ENCODE measurements around the gene LPP. TPM values are rescaled to one million over a fixed set of nuclear protein-coding genes. Genes with fewer than 3 reads are reported as not detected.

The LPP gene
- total RNA-seq, 2 experiments from 2014 or later = 49.6 to 54.3 TPM

GRCh38 chr3:188516515-188516914, 362.6 kb downstream of the LPP start:
- Mint-ChIP-seq H3K27me3 (no peaks in the 10 kb centered on the region), H3K36me3 (peaks cover 19% of the 10 kb centered on the region), H3K27ac (no peak overlapping the region), H3K4me1 (no peaks in the 10 kb centered on the region), H3K4me3 (no peak overlapping the region), H3K9me3 (peaks cover 3% of the 10 kb centered on the region)
- DNase-seq = no peak
- ATAC-seq (ENCODE audit: low read depth) = no peak
- POLR2A ChIA-PET = no interaction called here

DNA sequence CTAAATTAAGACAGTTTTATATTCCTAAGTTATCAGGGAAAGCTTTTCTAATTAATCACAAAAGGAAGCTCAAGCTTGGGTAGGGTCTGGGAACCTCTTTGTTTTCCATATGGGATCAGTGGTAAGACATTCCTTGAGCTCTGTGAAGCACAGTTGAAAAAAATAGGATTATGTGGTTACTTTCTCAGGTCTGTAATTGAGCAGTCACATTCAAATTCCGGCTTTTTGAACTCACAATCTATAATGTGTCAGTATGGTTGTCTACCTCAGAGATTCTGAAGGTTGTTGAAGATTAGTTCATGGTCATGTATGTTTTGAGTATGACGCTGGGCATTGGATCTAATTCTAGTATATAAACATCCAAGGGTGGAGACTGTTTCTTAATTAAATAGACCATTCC, 364.5 kb downstream of the LPP start:
- Mint-ChIP-seq H3K4me1 (no peaks in the 10 kb centered on the region), H3K27me3 (no peaks in the 10 kb centered on the region), H3K36me3 (peaks cover 15% of the 10 kb centered on the region), H3K27ac (no peak overlapping the region), H3K4me3 (no peak overlapping the region), H3K9me3 (peaks cover 3% of the 10 kb centered on the region)
- POLR2A ChIA-PET = no interaction called here
- ATAC-seq (ENCODE audit: low read depth) = no peak
- DNase-seq = no peak

GRCh38 chr3:188518835-188519452, 365.0 kb downstream of the LPP start:
- H3K4me3 Mint-ChIP-seq = no peak overlapping the region
- ATAC-seq (ENCODE audit: low read depth) = no peak
- peaks cover 15% of the 10 kb centered on the region for H3K36me3 Mint-ChIP-seq
- no peaks in the 10 kb centered on the region for H3K4me1 Mint-ChIP-seq
- DNase-seq = no peak
- POLR2A ChIA-PET = no interaction called here
- H3K27me3 Mint-ChIP-seq = no peaks in the 10 kb centered on the region
- H3K9me3 Mint-ChIP-seq = peaks cover 3% of the 10 kb centered on the region
- no peak overlapping the region for H3K27ac Mint-ChIP-seq

- H3K9me3 Mint-ChIP-seq = peaks cover 3% of the 10 kb centered on the region
- no peaks in the 10 kb centered on the region for H3K4me1 Mint-ChIP-seq
- no peak for DNase-seq
- ATAC-seq (ENCODE audit: low read depth) = no peak
- H3K36me3 Mint-ChIP-seq = peaks cover 18% of the 10 kb centered on the region
- no peak overlapping the region for H3K27ac Mint-ChIP-seq
- H3K27me3 Mint-ChIP-seq = no peaks in the 10 kb centered on the region
- H3K4me3 Mint-ChIP-seq = no peak overlapping the region
- POLR2A ChIA-PET = no interaction called here
Observed at GRCh38 chr3:188520466-188520865, 366.5 kb downstream of the LPP start.

DNA sequence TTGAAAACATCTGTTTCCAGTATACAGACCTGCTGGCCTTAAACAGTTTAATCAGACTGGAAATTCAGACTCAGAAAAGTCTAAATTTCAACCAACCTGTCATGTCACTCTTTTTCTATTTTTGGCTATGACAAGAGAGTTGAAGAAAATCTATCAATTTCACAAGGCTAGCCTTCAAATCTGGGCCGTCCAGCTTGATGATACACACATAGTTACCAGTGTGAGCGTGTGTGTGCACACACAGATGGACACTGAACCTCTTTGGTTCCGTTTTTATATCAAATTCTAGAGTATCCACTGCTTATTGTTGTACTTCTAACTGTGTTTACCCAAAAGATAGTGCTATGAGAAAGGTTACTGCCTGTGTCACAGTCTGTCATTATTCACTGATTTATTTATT, 368.2 kb downstream of the LPP start:
- Mint-ChIP-seq H3K27me3 (no peaks in the 10 kb centered on the region), H3K36me3 (peaks cover 24% of the 10 kb centered on the region), H3K27ac (no peak overlapping the region), H3K9me3 (peaks cover 2% of the 10 kb centered on the region), H3K4me1 (no peaks in the 10 kb centered on the region), H3K4me3 (no peak overlapping the region)
- POLR2A ChIA-PET = no interaction called here
- DNase-seq (no peak), ATAC-seq (ENCODE audit: low read depth) (no peak)

- POLR2A ChIA-PET = no interaction called here
Observed at GRCh38 chr3:188523291-188523690, 369.3 kb downstream of the LPP start.

DNA sequence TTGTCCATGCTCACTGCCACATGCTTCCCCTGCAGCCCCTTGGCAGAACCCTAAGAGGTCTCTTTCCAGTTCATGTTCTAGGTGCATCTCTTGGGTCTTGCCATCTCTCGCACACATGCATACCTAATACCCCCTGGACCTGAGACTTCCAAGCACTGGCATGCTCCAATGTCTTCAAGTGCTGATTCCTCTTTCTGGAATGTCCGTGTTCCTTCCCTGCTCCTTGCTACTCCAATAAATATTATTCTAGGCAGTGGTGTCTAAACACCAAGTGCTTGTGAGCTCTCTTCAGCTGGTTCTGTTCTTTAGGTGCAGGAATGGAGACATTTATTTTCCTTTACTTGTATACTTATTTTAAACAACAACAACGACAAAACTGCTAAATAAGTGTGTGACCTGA, 370.1 kb downstream of the LPP start:
- peaks cover 18% of the 10 kb centered on the region for H3K36me3 Mint-ChIP-seq
- H3K27ac Mint-ChIP-seq = no peak overlapping the region
- H3K27me3 Mint-ChIP-seq = no peaks in the 10 kb centered on the region
- no peak for ATAC-seq (ENCODE audit: low read depth)
- POLR2A ChIA-PET = interaction anchor here (0.6 kb wide), 1 partner anchor 412 kb away, joined by 3 read pairs; no protein-coding TSS in a partner anchor
- no peaks in the 10 kb centered on the region for H3K4me1 Mint-ChIP-seq
- no peaks in the 10 kb centered on the region for H3K9me3 Mint-ChIP-seq
- no peak overlapping the region for H3K4me3 Mint-ChIP-seq
- DNase-seq = no peak

More at GRCh38 chr3:188523291-188523690, 369.3 kb downstream of the LPP start:
- Mint-ChIP-seq H3K4me1 (no peaks in the 10 kb centered on the region), H3K27ac (no peak overlapping the region), H3K4me3 (no peak overlapping the region), H3K9me3 (no peaks in the 10 kb centered on the region), H3K36me3 (peaks cover 20% of the 10 kb centered on the region), H3K27me3 (no peaks in the 10 kb centered on the region)
- ATAC-seq (ENCODE audit: low read depth) = no peak
- no peak for DNase-seq

GRCh38 chr3:188526057-188526456, 372.1 kb downstream of the LPP start:
- no peak overlapping the region for H3K4me3 Mint-ChIP-seq
- POLR2A ChIA-PET = no interaction called here
- no peaks in the 10 kb centered on the region for H3K4me1 Mint-ChIP-seq
- H3K36me3 Mint-ChIP-seq = peaks cover 18% of the 10 kb centered on the region
- DNase-seq (no peak), ATAC-seq (ENCODE audit: low read depth) (no peak)
- peaks cover 1% of the 10 kb centered on the region for H3K9me3 Mint-ChIP-seq
- no peak overlapping the region for H3K27ac Mint-ChIP-seq
- no peaks in the 10 kb centered on the region for H3K27me3 Mint-ChIP-seq

GRCh38 chr3:188527389-188527788, 373.4 kb downstream of the LPP start:
- H3K27ac Mint-ChIP-seq = no peak overlapping the region
- POLR2A ChIA-PET = no interaction called here
- H3K9me3 Mint-ChIP-seq = peaks cover 1% of the 10 kb centered on the region
- H3K36me3 Mint-ChIP-seq = peaks cover 18% of the 10 kb centered on the region
- no peaks in the 10 kb centered on the region for H3K27me3 Mint-ChIP-seq
- no peaks in the 10 kb centered on the region for H3K4me1 Mint-ChIP-seq
- ATAC-seq (ENCODE audit: low read depth) = no peak
- H3K4me3 Mint-ChIP-seq = no peak overlapping the region
- DNase-seq = no peak

- Mint-ChIP-seq H3K27me3 (no peaks in the 10 kb centered on the region), H3K36me3 (peaks cover 18% of the 10 kb centered on the region), H3K27ac (no peak overlapping the region), H3K4me3 (no peak overlapping the region), H3K9me3 (peaks cover 1% of the 10 kb centered on the region), H3K4me1 (no peaks in the 10 kb centered on the region)
- POLR2A ChIA-PET = no interaction called here
- ATAC-seq (ENCODE audit: low read depth) (no peak), DNase-seq (no peak)
Observed at GRCh38 chr3:188528396-188528795, 374.4 kb downstream of the LPP start.

DNA sequence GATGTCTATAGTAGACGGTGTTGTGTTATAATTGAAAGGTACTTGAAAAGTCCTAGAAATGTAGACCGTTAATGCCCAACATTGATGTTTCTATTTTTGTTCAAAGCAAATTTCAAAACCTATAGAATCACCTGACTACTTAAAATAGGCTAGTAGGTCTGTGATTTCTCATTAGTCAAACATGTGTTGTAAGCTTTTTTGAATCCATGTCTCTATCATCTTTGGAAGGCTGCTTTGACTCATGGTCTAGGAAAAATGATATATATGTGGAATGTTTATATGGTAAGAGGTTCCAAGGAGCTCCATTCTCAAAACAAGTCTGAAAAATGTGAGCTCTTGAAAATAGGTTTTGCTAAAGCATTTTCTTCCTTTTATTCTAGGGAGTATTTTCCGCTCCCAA, 375.3 kb downstream of the LPP start:
- Mint-ChIP-seq H3K9me3 (peaks cover 1% of the 10 kb centered on the region), H3K27ac (no peak overlapping the region), H3K4me1 (no peaks in the 10 kb centered on the region), H3K4me3 (no peak overlapping the region), H3K27me3 (no peaks in the 10 kb centered on the region), H3K36me3 (peaks cover 18% of the 10 kb centered on the region)
- POLR2A ChIA-PET = interaction anchor here (0.5 kb wide), 1 partner anchor 545 kb away, joined by 3 read pairs; no protein-coding TSS in a partner anchor
- no peak for ATAC-seq (ENCODE audit: low read depth)
- DNase-seq = no peak

DNA sequence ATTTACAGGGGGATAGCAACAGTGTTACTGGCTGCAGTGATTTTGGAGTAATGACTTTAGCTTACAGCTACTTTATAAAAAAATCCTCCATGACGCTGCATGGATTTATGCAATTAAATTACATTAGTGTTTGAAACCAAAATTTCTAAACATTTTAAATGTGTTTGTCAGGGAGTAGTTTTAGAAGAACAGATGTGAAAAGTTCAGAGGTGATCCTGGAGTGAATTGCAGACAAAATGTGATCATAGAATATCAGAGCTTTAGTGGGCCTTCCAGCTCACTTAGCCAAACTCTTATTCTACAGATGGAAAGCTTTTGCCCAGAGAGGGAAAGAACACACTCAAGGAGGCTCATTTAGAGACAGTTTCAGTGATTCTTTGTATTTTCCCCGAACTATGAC, 376.3 kb downstream of the LPP start:
- Mint-ChIP-seq H3K27ac (no peak overlapping the region), H3K9me3 (peaks cover 1% of the 10 kb centered on the region), H3K36me3 (peaks cover 11% of the 10 kb centered on the region), H3K27me3 (no peaks in the 10 kb centered on the region), H3K4me1 (no peaks in the 10 kb centered on the region), H3K4me3 (no peak overlapping the region)
- ATAC-seq (ENCODE audit: low read depth) (no peak), DNase-seq (no peak)
- POLR2A ChIA-PET = no interaction called here

- Mint-ChIP-seq H3K4me3 (no peak overlapping the region), H3K4me1 (no peaks in the 10 kb centered on the region), H3K36me3 (peaks cover 5% of the 10 kb centered on the region), H3K27me3 (no peaks in the 10 kb centered on the region), H3K9me3 (peaks cover 1% of the 10 kb centered on the region), H3K27ac (no peak overlapping the region)
- DNase-seq = no peak
- ATAC-seq (ENCODE audit: low read depth) = no peak
- POLR2A ChIA-PET = no interaction called here
Observed at GRCh38 chr3:188531210-188531609, 377.3 kb downstream of the LPP start.

DNA sequence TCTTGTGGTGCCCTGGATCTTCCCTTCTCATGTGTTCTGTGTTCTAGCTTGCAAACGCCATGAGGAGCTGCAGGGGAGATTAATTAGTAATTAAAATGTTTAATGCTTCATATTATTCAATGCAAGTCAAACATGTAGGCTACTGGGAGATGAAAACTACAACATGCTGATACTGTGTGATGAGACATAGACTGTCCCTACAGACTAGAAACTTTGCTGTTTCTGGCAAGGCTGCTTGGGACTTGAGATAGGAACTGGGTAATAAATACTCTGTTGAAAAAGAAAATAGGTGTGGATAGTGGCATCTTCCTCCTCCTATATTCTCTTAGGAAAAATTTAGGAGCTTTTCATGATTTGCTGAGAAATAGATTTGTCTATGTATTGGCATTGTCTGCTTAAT, 379.2 kb downstream of the LPP start:
- POLR2A ChIA-PET = no interaction called here
- Mint-ChIP-seq H3K27me3 (no peaks in the 10 kb centered on the region), H3K4me1 (no peaks in the 10 kb centered on the region), H3K36me3 (peaks cover 5% of the 10 kb centered on the region), H3K4me3 (no peak overlapping the region), H3K9me3 (peaks cover 1% of the 10 kb centered on the region), H3K27ac (no peak overlapping the region)
- no peak for DNase-seq
- no peak for ATAC-seq (ENCODE audit: low read depth)
